ENCODE measurements around the gene GMPPA.

GRCh38 chr2:219500135-219500534 lies 1.4 kb downstream of the GMPPA start:
- TF ChIP-seq POLR2A (IDR thresholded peaks at IDR 0.05; ENCODE audit: low read length) (no peak), GATA1 (IDR thresholded peaks at IDR 0.05; ENCODE audit: low read depth, low read length) (no peak)
